Astrocyte (in vitro differentiated cells and primary cell): ENCODE data around the gene CSNK1A1.

Experiments used
- EZH2 ChIP-seq: IDR thresholded peaks from 2 replicates; pipeline ENCODE4 v1.6.1; 2012; ENCODE audit warnings: mild to moderate bottlenecking, low read length, inconsistent platforms; ENCODE audit not compliant: insufficient read depth
- TF ChIP-seq, protein P1 (sequence below): IDR thresholded peaks from 2 replicates; pipeline ENCODE4 v1.5.1; 2011; ENCODE audit warnings: low read depth, mild to moderate bottlenecking, inconsistent platforms, low read length, moderate library complexity; ENCODE audit not compliant: insufficient read depth

DNA sequence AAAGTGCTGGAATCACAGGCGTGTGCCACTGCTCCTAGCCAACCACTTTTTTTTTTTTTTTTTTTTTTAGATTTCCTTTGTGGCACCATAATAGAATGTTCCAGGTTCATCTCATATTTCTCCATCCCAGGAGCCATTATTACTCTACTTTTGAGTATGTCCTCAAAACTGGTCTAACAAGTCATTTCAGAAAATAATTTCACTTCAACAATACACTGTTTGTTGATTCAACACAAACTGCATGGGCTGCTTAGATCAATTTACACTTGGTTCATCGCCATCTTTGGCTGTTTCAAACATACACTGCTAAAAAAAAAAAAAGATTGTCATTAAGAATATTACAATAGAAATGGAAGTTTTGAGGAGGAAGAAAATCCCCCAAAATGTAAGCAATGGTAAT lies 57.9 kb downstream of the CSNK1A1 start:
- TF ChIP-seq, protein P1, sequence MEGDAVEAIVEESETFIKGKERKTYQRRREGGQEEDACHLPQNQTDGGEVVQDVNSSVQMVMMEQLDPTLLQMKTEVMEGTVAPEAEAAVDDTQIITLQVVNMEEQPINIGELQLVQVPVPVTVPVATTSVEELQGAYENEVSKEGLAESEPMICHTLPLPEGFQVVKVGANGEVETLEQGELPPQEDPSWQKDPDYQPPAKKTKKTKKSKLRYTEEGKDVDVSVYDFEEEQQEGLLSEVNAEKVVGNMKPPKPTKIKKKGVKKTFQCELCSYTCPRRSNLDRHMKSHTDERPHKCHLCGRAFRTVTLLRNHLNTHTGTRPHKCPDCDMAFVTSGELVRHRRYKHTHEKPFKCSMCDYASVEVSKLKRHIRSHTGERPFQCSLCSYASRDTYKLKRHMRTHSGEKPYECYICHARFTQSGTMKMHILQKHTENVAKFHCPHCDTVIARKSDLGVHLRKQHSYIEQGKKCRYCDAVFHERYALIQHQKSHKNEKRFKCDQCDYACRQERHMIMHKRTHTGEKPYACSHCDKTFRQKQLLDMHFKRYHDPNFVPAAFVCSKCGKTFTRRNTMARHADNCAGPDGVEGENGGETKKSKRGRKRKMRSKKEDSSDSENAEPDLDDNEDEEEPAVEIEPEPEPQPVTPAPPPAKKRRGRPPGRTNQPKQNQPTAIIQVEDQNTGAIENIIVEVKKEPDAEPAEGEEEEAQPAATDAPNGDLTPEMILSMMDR, result no peak
- TF ChIP-seq EZH2, result no peak
